Spinal cord (tissue), 10 donors: ENCODE measurements around the gene MT1G. TPM values are rescaled to one million over a fixed set of nuclear protein-coding genes. Genes with fewer than 3 reads are reported as not detected.
A peak's percentile ranks its signal among the peaks of the same experiment; 100 is the strongest.
"Not testable (repeated sequence)": the region's sequence is repeated elsewhere in the genome, so short reads cannot be mapped to it uniquely, and the experiment has no call there.

ENCODE experiments used
- DNase-seq, 6 donors: peaks; one replicate each; pipeline versions ENCODE4 v3.0.0 to v3.0.0-alpha.2; 2013 to 2015; ENCODE audit warnings: low spot score in 6 of 6, low read depth in 4 of 6
- H3K27ac ChIP-seq: one replicate; pipeline ENCODE4 v1.5.1; 2013; ENCODE audit warnings: low read depth, low read length, control low read depth
- H3K27me3 ChIP-seq: one replicate; pipeline ENCODE4 v1.6.1; 2013; ENCODE audit warnings: low read length; ENCODE audit not compliant: control insufficient read depth, insufficient read depth
- H3K36me3 ChIP-seq: one replicate; pipeline ENCODE4 v1.6.1; 2013; ENCODE audit warnings: low read length; ENCODE audit not compliant: control insufficient read depth, insufficient read depth
- H3K4me1 ChIP-seq: one replicate; pipeline ENCODE4 v1.6.1; 2013; ENCODE audit warnings: low read length; ENCODE audit not compliant: control insufficient read depth, insufficient read depth
- H3K4me3 ChIP-seq: one replicate; pipeline ENCODE4 v1.5.1; 2013; ENCODE audit warnings: low read depth, low read length, control low read depth
- H3K9me3 ChIP-seq: one replicate; pipeline ENCODE4 v1.6.1; 2013; ENCODE audit warnings: low read length; ENCODE audit not compliant: control insufficient read depth, insufficient read depth
- WGBS: methylation state at CpG from one replicate; pipeline ENCODE4 v1.1.5; 2013; ENCODE audit warnings: missing lambda C conversion rate; ENCODE audit not compliant: insufficient coverage; 5-methylcytosine and 5-hydroxymethylcytosine counted together
- polyA plus RNA-seq, 2 donors: library from polyadenylated mRNA; unstranded; fragments of 120-200 nt; gene quantifications; one replicate each; pipeline ENCODE4 v1.2.1, GENCODE V29; 2013; ENCODE audit not compliant: insufficient read length in 2 of 2
- total RNA-seq, 2 donors: library from RNA; depleted of rRNA in 1 of 2; stranded (reverse); fragments of 120-200 nt in 1 of 2; fragments of >200 nt in 1 of 2; gene quantifications; one replicate each; pipeline versions ENCODE4 v1.2.3 to v1.2.4, GENCODE V29; 2013 to 2014
- donor health status: healthy.

MT1G gene
- total and polyA plus RNA-seq, 4 donors: 1.7 to 3.1 (median 1.9) TPM

- peaks cover 71% of the 10 kb centered on the region for H3K27me3 ChIP-seq
- 12% methylated on average over 15 of the region's 19 CpGs for WGBS
- no peak overlapping the region for H3K27ac ChIP-seq
- H3K36me3 ChIP-seq: no peaks in the 10 kb centered on the region
- no peak for DNase-seq
- H3K4me3 ChIP-seq: no peak overlapping the region
- H3K9me3 ChIP-seq: no peaks in the 10 kb centered on the region
- H3K4me1 ChIP-seq: peaks cover 17% of the 10 kb centered on the region
These were observed 2.2 kb upstream of the MT1G start for GRCh38 chr16:56669840-56670619.

GRCh38 chr16:56669005-56669839 is 1.4 kb upstream of the MT1G start, which contains the start of gene MT1H:
TSS of gene MT1H (plus strand) at chr16:56669814. CDS start at chr16:56669885, 71 bp downstream.
- peaks cover 17% of the 10 kb centered on the region for H3K4me1 ChIP-seq
- no peaks in the 10 kb centered on the region for H3K9me3 ChIP-seq
- H3K36me3 ChIP-seq: no peaks in the 10 kb centered on the region
- 10% methylated on average over 37 of the region's 38 CpGs for WGBS
- no peak within 1 kb of the TSS for H3K27ac ChIP-seq
- H3K27me3 ChIP-seq: peaks cover 73% of the 10 kb centered on the region
- H3K4me3 ChIP-seq: no peak within 1 kb of the TSS
- DNase-seq: no peak

GRCh38 chr16:56665286-56666261 is 2.3 kb downstream of the MT1G start:
- WGBS: 58% methylated on average over 5 of the region's 8 CpGs
- peaks cover 72% of the 10 kb centered on the region for H3K27me3 ChIP-seq
- not testable (repeated sequence) for DNase-seq, H3K36me3 ChIP-seq, H3K4me3 ChIP-seq, H3K9me3 ChIP-seq, H3K27ac ChIP-seq
- H3K4me1 ChIP-seq: peaks cover 30% of the 10 kb centered on the region

- no peak for DNase-seq
- H3K9me3 ChIP-seq: no peaks in the 10 kb centered on the region
- peaks cover 27% of the 10 kb centered on the region for H3K4me1 ChIP-seq
- H3K27me3 ChIP-seq: peaks cover 64% of the 10 kb centered on the region
- no peak overlapping the region for H3K27ac ChIP-seq
- H3K36me3 ChIP-seq: no peaks in the 10 kb centered on the region
- no CpG with 5 or more reads among the region's 1 CpG for WGBS
- no peak overlapping the region for H3K4me3 ChIP-seq
These were observed 3.4 kb downstream of the MT1G start for GRCh38 chr16:56664506-56664905.

- H3K36me3 ChIP-seq: no peaks in the 10 kb centered on the region
- WGBS: 13% methylated on average over 36 of the region's 48 CpGs
- peaks cover 53% of the 10 kb centered on the region for H3K27me3 ChIP-seq
- no peak overlapping the region for H3K27ac ChIP-seq
- peak overlapping the region; percentile 5 for H3K4me3 ChIP-seq
- peak in 3 of 6 donors; percentile 14 to 91 (median 53) for DNase-seq
- H3K9me3 ChIP-seq: no peaks in the 10 kb centered on the region
- peaks cover 28% of the 10 kb centered on the region for H3K4me1 ChIP-seq
These were observed 5.2 kb downstream of the MT1G start for GRCh38 chr16:56662357-56663354.

- WGBS: 31% methylated on average over 10 of the region's 10 CpGs
- H3K27ac ChIP-seq: no peak overlapping the region
- H3K27me3 ChIP-seq: peaks cover 29% of the 10 kb centered on the region
- H3K4me3 ChIP-seq: peak overlapping the region; percentile 60
- no peaks in the 10 kb centered on the region for H3K36me3 ChIP-seq
- no peaks in the 10 kb centered on the region for H3K9me3 ChIP-seq
- DNase-seq: no peak
- peaks cover 33% of the 10 kb centered on the region for H3K4me1 ChIP-seq
These were observed 9.5 kb downstream of the MT1G start for GRCh38 chr16:56658327-56658875.

- peak in 2 of 6 donors; percentile 57 to 70 for DNase-seq
- WGBS: under 1% methylated on average over 45 of the region's 46 CpGs
- H3K27ac ChIP-seq: no peak within 1 kb of the TSS
These were observed 10.1 kb downstream of the MT1G start, which contains the start of gene MT1F for GRCh38 chr16:56657555-56658326. TSS of gene MT1F (plus strand) at chr16:56657959. CDS start at chr16:56658059, 100 bp downstream.

More at GRCh38 chr16:56657555-56658326, 10.1 kb downstream of the MT1G start, which contains the start of gene MT1F:
- Histone ChIP-seq H3K27me3 (peaks cover 23% of the 10 kb centered on the region), H3K4me3 (peak within 1 kb of the TSS; percentile 60), H3K4me1 (peaks cover 29% of the 10 kb centered on the region), H3K36me3 (no peaks in the 10 kb centered on the region), H3K9me3 (no peaks in the 10 kb centered on the region)
